ENCODE results near the gene PTPRS. TPM values are rescaled to one million over a fixed set of nuclear protein-coding genes. Genes with fewer than 3 reads are reported as not detected.

The PTPRS gene
- total RNA-seq (2022; extraction: Qiagen RNA extraction), result 22.6 to 32.8 TPM (median 29.2 TPM) in 5 replicates

DNA sequence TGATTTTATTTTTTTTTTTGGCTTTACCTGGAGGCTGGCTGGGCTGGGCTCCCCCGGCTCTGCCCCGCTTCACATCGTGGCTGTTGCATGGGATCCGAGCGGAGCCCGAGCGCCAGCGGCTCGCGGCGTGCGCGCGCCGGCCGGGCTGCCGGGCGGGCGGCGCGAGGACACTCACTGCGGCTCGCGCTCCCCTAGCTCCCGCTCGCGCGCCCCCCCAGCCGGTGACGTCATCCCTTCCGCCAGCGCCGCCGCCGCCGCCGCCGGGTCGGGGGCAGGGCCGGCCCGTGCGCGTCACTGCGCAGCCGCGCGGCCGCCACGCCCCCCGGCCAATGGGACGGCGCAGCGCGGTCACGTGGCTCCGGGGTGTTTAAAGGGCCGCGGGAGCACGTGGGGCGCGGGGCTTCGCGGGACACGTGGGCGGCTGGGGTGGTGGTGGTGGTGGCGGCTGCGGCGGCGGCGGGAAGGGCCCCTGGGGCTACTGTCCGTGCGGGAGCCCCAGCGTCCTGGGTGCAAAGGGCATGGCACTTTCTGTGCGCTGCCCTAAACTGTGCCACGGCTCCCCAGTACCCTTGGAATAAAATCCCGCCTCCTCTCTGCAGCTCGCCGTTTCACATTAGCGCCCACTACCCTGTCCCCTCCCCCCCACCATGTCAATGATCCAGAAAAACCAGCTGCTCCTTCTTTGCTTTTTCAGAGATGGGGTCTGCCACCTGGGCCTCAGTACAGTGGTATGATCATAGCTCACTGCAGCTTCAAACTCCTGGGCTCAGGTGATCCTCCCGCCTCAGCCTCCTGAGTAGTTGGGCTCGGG, at the start of gene PTPRS:
Gene PTPRS, minus strand, starts transcription at position 176 of the 811 bp plus-strand sequence. CDS start 54,672 bp downstream, outside the sequence.

Other genes starting within 250 kb of the PTPRS start
- gene ZNRF4, start 114.6 kb upstream of the PTPRS start, total RNA-seq (2022; extraction: Qiagen RNA extraction), result not detected in 5 replicates
- 2.5 to 3.1 TPM (median 2.8 TPM) in 5 replicates for gene TINCR, start 227.1 kb upstream of the PTPRS start, total RNA-seq (2022; extraction: Qiagen RNA extraction)

Data from A549 treated with Hydrocortisone at 1 μM for 4 hours (cell line).